LNCAP (cell line): ENCODE data around the gene NPTX1.

Experiments
- TF ChIP-seq, protein P1 (sequence below): fragments of 450-650 bp; IDR thresholded peaks from 2 replicates; pipeline ENCODE4 v1.5.1; 2017; ENCODE audit warnings: mild to moderate bottlenecking

Gene NPTX1

DNA sequence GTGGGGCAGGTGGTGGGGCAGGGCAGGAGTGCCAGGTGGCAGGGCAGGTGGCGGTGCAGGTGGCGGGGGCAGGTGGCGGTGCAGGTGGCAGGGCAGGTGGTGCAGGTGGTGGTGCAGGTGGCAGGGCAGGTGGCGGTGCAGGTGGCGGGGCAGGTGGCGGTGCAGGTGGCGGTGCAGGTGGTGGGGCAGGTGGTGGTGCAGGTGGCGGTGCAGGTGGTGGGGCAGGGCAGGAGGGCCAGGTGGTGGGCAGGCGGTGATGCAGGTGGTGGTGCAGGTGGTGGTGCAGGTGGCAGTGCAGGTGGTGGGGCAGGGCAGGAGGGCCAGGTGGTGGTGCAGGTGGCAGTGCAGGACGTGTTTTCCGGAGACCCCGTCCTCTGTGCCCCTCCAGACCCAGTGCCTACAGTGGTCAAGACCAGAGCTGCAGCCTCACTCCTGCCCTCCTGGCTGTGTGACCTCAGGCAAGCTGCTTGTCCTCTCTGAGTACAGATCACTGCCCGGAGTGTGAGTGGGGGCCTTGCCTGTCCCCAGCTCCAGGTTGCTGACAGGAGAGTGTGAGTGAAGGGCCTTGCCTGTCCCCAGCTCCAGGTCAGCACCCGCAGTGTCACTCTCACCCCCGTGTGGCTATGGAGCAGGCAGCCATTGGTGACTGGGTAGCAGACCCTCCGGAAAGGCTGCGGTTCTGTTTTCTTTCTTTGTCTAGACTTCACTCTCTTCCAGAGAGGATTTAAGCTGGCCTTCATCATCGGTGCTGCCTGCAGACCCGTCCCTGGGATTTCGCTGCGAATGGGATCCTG lies 16.1 kb upstream of the NPTX1 start:
- TF ChIP-seq, protein P1, sequence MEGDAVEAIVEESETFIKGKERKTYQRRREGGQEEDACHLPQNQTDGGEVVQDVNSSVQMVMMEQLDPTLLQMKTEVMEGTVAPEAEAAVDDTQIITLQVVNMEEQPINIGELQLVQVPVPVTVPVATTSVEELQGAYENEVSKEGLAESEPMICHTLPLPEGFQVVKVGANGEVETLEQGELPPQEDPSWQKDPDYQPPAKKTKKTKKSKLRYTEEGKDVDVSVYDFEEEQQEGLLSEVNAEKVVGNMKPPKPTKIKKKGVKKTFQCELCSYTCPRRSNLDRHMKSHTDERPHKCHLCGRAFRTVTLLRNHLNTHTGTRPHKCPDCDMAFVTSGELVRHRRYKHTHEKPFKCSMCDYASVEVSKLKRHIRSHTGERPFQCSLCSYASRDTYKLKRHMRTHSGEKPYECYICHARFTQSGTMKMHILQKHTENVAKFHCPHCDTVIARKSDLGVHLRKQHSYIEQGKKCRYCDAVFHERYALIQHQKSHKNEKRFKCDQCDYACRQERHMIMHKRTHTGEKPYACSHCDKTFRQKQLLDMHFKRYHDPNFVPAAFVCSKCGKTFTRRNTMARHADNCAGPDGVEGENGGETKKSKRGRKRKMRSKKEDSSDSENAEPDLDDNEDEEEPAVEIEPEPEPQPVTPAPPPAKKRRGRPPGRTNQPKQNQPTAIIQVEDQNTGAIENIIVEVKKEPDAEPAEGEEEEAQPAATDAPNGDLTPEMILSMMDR = no peak

GRCh38 chr17:80491478-80492342 lies 15.3 kb upstream of the NPTX1 start:
- TF ChIP-seq, protein P1 = no peak

GRCh38 chr17:80487511-80487910 lies 11.1 kb upstream of the NPTX1 start:
- TF ChIP-seq, protein P1 = no peak

DNA sequence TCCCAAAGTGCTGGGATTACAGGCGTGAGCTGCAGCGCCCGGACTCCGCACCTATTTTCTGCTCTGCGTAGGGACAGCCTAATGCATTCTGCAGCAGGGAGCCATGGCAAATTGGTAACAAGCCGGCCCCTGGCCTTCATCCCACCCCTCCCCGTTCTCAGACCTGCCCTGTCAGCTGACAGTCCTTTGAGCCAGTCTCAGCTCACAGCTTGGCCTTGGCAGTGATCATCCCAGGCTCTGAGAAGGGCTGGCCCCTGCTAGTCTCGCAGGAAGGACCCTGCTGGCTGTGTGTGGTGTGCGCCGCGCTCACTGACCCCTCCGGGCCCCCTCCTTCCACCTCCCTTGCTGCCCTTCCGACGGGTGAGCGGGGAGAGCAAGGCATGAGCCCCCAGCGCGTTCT lies 10.3 kb upstream of the NPTX1 start:
- TF ChIP-seq, protein P1 = no peak

- TF ChIP-seq, protein P1 = no peak
Observed at GRCh38 chr17:80485846-80486245, 9.4 kb upstream of the NPTX1 start.

DNA sequence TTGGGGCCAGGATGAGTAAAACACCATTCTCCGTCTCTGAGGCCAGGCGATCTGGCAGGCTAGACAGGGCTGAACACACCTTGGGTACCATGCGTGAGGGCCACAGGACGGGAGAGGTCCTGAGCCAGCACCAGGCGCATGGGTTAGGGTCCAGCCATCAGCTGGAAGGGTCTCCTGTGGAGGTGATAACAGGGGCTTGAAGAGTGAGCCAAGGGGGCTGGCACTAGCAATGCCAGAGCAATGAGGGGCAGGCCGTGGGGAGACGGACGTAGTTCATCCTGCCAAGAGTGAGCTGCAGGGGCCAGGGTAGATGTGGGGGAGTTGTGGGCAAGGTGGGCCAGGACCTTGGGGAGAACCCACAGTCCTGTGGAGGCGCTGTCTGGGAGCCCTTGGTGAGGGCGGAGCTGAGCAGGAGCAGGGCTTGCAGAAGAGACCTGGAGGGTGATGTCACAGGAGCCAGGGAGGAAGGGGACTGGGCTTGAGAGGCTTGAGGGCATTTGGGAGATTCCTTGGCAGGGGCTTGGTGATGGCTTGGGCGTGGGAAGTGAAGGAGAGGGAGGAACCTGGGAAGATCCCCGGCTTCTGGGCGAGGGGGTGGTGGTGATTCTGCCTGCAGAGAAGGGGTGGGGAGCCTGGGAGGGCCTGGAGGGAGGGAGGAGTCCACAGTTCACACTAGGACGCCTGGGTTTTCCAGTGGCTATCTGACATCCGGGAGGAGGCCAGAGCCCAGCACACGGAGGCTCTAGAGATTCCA lies 6.3 kb upstream of the NPTX1 start:
- TF ChIP-seq, protein P1 = no peak

GRCh38 chr17:80482058-80482318 lies 5.6 kb upstream of the NPTX1 start:
- TF ChIP-seq, protein P1 = no peak
